ENCODE measurements around the gene MTMR11. TPM values are rescaled to one million over a fixed set of nuclear protein-coding genes. Genes with fewer than 3 reads are reported as not detected.
"Not testable (repeated sequence)": the region's sequence is repeated elsewhere in the genome, so short reads cannot be mapped to it uniquely, and the experiment has no call there.

MTMR11 gene
- total RNA-seq, 1 donor from 2014 or later, result 97.8 TPM

GRCh38 chr1:149896575-149896974 is 40.1 kb downstream of the MTMR11 start:
- no peak for DNase-seq (ENCODE audit: low spot score)

DNA sequence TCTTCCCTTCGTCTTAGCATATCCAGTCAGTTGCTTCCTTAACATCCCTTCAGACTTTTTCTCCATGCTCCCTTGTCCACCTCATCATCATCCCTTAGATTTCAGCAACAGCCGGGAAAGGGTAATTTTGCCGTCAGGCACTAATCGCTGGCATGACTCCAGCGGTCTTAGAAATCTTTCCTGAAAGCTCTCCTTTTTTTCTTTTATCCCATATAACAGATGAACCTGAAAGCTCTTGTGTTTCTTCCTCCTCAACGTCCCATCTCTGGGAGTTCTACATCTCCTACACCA is 47.7 kb downstream of the MTMR11 start:
- no peak for DNase-seq (ENCODE audit: low spot score)

GRCh38 chr1:149888247-149888998 is 48.3 kb downstream of the MTMR11 start:
- peak; percentile 85 for DNase-seq (ENCODE audit: low spot score)

- DNase-seq (ENCODE audit: low spot score), result peak; percentile 95
These were observed 49.0 kb downstream of the MTMR11 start for GRCh38 chr1:149887456-149888246.

GRCh38 chr1:149887196-149887455 is 49.6 kb downstream of the MTMR11 start:
- DNase-seq (ENCODE audit: low spot score), result not testable (repeated sequence)

- DNase-seq (ENCODE audit: low spot score), result peak; percentile 97
These were observed 50.1 kb downstream of the MTMR11 start for GRCh38 chr1:149886396-149887195.

GRCh38 chr1:149886121-149886395 is 50.6 kb downstream of the MTMR11 start:
- DNase-seq (ENCODE audit: low spot score), result not testable (repeated sequence)

GRCh38 chr1:149885339-149886120 is 51.1 kb downstream of the MTMR11 start:
- DNase-seq (ENCODE audit: low spot score), result peak; percentile 89

DNA sequence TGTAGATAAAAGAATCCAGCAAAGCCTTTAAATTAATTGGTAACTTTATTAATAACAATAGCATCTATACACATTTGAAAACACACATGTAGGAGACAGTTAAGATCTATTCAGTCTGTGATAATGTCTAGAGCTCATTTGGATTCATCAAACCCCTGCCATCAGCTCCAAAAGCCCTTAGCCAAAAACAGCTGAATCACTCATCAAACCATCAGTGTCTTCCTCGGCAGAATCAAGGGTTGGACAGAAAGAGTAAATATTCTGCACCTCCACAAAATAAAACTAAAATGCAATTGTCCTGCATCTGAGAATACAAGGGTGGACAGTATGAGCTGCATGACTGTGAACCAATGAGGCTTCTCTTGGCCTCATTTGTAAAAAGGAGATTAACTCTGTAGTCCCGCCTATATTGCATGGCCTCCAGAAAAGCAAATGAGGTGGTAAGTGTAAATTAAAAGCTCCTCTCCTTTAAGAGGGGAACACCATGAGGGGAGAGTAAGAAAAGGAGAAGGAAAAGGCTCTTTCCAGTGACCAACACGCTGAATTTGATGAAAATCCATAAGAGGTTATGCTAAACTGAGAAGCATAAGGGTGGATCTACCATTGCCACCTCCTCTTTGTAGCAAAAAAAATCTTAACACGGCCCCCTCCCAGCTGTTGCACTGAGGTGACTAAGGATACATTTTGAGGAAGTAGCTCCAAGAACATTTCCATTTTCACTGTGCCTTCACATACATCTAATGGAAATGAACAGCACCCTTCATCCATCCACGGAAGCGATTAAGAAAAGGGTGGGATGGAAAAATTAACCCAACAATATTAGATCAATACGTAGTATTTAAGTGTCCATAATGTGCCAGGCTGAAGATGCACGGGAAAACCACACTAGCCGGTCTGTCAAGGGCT is 52.0 kb downstream of the MTMR11 start:
- DNase-seq (ENCODE audit: low spot score), result no peak

GRCh38 chr1:149883598-149884247 is 53.0 kb downstream of the MTMR11 start:
- no peak for DNase-seq (ENCODE audit: low spot score)

GRCh38 chr1:149881876-149882275 is 54.8 kb downstream of the MTMR11 start:
- DNase-seq (ENCODE audit: low spot score), result no peak

GRCh38 chr1:149879556-149879955 is 57.1 kb downstream of the MTMR11 start:
- DNase-seq (ENCODE audit: low spot score), result no peak

Other genes starting within 250 kb of the MTMR11 start
- gene FCGR1A, start 154.2 kb downstream of the MTMR11 start, total RNA-seq, result 13.2 TPM
- 22.8 TPM for gene BOLA1, start 37.3 kb downstream of the MTMR11 start, total RNA-seq
- 3.4 TPM for gene SV2A, start 19.0 kb downstream of the MTMR11 start, total RNA-seq
- gene SF3B4, start 9.1 kb downstream of the MTMR11 start, total RNA-seq, result 43.7 TPM
- 35.2 TPM for gene OTUD7B, start 73.8 kb upstream of the MTMR11 start, total RNA-seq
- 37.1 TPM for gene VPS45, start 130.9 kb upstream of the MTMR11 start, total RNA-seq
- 56.4 TPM for gene PLEKHO1, start 213.0 kb upstream of the MTMR11 start, total RNA-seq

Measured in mucosa of gallbladder (tissue), 1 donor.